Measurements from ENCODE around the gene COQ10B.

COQ10B gene

GRCh38 chr2:197437380-197437779 lies 16.0 kb upstream of the COQ10B start:
- Histone ChIP-seq H2AFZ (ENCODE audit: low read depth, low read length) (no peak overlapping the region), H3K4me3 (ENCODE audit: insufficient read depth in 1 of 2, low read depth in 1 of 2, low read length in 2 of 2) (no peak overlapping the region), H3K4me2 (ENCODE audit: low read length, poor library complexity, severe bottlenecking) (no peak overlapping the region), H3K23ac (ENCODE audit: low read length in 2 of 2) (no peak overlapping the region), H2BK120ac (ENCODE audit: low read depth, low read length) (no peak overlapping the region), H2BK5ac (ENCODE audit: low read depth, low read length, poor library complexity, severe bottlenecking) (no peak overlapping the region), H3K36me3 (ENCODE audit: control insufficient read depth in 1 of 2, insufficient read depth in 2 of 2, low read depth in 1 of 2, low read length in 2 of 2) (no peaks in the 10 kb centered on the region), H3K4ac (ENCODE audit: low read depth in 1 of 2, low read length in 2 of 2) (no peak overlapping the region), H4K8ac (ENCODE audit: low read length) (no peak overlapping the region), H3K4me1 (ENCODE audit: control insufficient read depth, insufficient read depth, low read depth, low read length) (peaks cover 6% of the 10 kb centered on the region), H3K79me1 (replicated peaks; ENCODE audit: low read length, poor library complexity, severe bottlenecking) (peaks cover 11% of the 10 kb centered on the region), H2BK15ac (ENCODE audit: low read depth, poor library complexity, severe bottlenecking) (no peak overlapping the region), H3K27me3 (ENCODE audit: control insufficient read depth in 1 of 2, insufficient read depth in 1 of 2, low read length in 2 of 2) (no peaks in the 10 kb centered on the region), H3K18ac (ENCODE audit: low read depth in 1 of 2, low read length in 2 of 2) (no peak overlapping the region), H3K9me3 (ENCODE audit: control insufficient read depth, low read length) (no peaks in the 10 kb centered on the region), H3K9ac (ENCODE audit: low read length) (no peak overlapping the region), H3K14ac (ENCODE audit: low read length in 2 of 2) (no peak overlapping the region), H2AK5ac (ENCODE audit: low read length, severe bottlenecking) (no peak overlapping the region), H4K91ac (ENCODE audit: low read length) (no peak overlapping the region), H2BK12ac (ENCODE audit: low read length in 2 of 2) (no peak overlapping the region), H3K27ac (ENCODE audit: low read length, poor library complexity, severe bottlenecking) (no peak overlapping the region)
- 98% methylated on average over 2 of the region's 2 CpGs for WGBS
- no peak for DNase-seq

DNA sequence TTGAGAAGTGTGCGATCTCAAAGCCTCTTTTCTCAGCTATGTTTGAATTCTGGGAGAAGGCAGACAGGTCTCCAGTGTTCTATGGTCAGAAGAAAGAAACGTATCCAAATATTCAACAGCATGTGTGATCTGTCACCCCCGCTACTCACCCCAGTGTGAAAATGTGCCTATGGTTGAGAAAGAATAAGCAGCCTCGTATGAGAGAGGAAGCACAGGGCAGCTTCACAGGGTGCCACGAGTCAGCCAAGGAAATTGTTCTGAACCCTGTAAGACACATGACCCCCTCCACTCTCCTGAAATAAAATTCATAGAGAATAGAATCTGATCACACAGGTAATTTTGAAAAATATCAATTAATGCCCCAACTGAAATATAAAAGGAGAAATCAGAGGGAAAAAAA lies 10.5 kb upstream of the COQ10B start:
- 71% methylated on average over 5 of the region's 5 CpGs for WGBS
- Histone ChIP-seq H2BK5ac (ENCODE audit: low read depth, low read length, poor library complexity, severe bottlenecking) (no peak overlapping the region), H3K9me3 (ENCODE audit: control insufficient read depth, low read length) (no peaks in the 10 kb centered on the region), H3K23ac (ENCODE audit: low read length in 2 of 2) (no peak overlapping the region), H4K8ac (ENCODE audit: low read length) (peak overlapping the region; percentile 88), H3K4ac (ENCODE audit: low read depth in 1 of 2, low read length in 2 of 2) (no peak overlapping the region), H2BK120ac (ENCODE audit: low read depth, low read length) (peak overlapping the region; percentile 19), H3K4me2 (ENCODE audit: low read length, poor library complexity, severe bottlenecking) (no peak overlapping the region), H2AK5ac (ENCODE audit: low read length, severe bottlenecking) (no peak overlapping the region), H3K9ac (ENCODE audit: low read length) (no peak overlapping the region), H3K14ac (ENCODE audit: low read length in 2 of 2) (no peak overlapping the region), H3K79me1 (replicated peaks; ENCODE audit: low read length, poor library complexity, severe bottlenecking) (no peaks in the 10 kb centered on the region), H3K4me1 (ENCODE audit: control insufficient read depth, insufficient read depth, low read depth, low read length) (no peaks in the 10 kb centered on the region), H2BK15ac (ENCODE audit: low read depth, poor library complexity, severe bottlenecking) (no peak overlapping the region), H4K91ac (ENCODE audit: low read length) (no peak overlapping the region), H3K36me3 (ENCODE audit: control insufficient read depth in 1 of 2, insufficient read depth in 2 of 2, low read depth in 1 of 2, low read length in 2 of 2) (no peaks in the 10 kb centered on the region), H3K27me3 (ENCODE audit: control insufficient read depth in 1 of 2, insufficient read depth in 1 of 2, low read length in 2 of 2) (no peaks in the 10 kb centered on the region), H3K4me3 (ENCODE audit: insufficient read depth in 1 of 2, low read depth in 1 of 2, low read length in 2 of 2) (no peak overlapping the region), H2BK12ac (ENCODE audit: low read length in 2 of 2) (peak overlapping the region in 1 of 2 experiments; percentile 77), H2AFZ (ENCODE audit: low read depth, low read length) (no peak overlapping the region), H3K18ac (ENCODE audit: low read depth in 1 of 2, low read length in 2 of 2) (no peak overlapping the region), H3K27ac (ENCODE audit: low read length, poor library complexity, severe bottlenecking) (no peak overlapping the region)
- DNase-seq = no peak

DNA sequence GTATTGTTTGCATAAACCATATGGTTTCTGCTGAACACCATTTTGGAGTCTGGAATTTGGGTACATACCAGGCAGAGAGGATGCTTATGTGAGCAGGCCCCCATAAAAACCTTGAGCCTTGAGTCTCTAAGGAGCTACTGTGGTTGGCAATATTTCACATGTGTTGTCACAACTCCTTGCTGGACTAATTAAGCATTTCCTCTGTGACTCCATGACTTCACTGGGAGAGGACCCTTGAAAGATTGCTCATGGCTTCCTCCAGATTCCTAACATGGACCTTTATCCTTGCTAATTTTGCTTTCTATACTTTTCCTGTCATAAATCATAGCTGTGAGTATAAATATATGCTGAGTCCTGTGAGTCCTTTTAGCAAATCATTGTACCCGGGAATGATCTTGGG lies 7.6 kb upstream of the COQ10B start:
- Histone ChIP-seq H2BK12ac (ENCODE audit: low read length in 2 of 2) (peak overlapping the region in 1 of 2 experiments; percentile 25), H3K4me3 (ENCODE audit: insufficient read depth in 1 of 2, low read depth in 1 of 2, low read length in 2 of 2) (no peak overlapping the region), H3K9me3 (ENCODE audit: control insufficient read depth, low read length) (no peaks in the 10 kb centered on the region), H2AFZ (ENCODE audit: low read depth, low read length) (peak overlapping the region; percentile 3), H2BK5ac (ENCODE audit: low read depth, low read length, poor library complexity, severe bottlenecking) (no peak overlapping the region), H3K4ac (ENCODE audit: low read depth in 1 of 2, low read length in 2 of 2) (peak overlapping the region in 1 of 2 experiments; percentile 10), H2BK15ac (ENCODE audit: low read depth, poor library complexity, severe bottlenecking) (no peak overlapping the region), H3K27me3 (ENCODE audit: control insufficient read depth in 1 of 2, insufficient read depth in 1 of 2, low read length in 2 of 2) (no peaks in the 10 kb centered on the region), H3K4me1 (ENCODE audit: control insufficient read depth, insufficient read depth, low read depth, low read length) (no peaks in the 10 kb centered on the region), H2BK120ac (ENCODE audit: low read depth, low read length) (peak overlapping the region; percentile 45), H4K91ac (ENCODE audit: low read length) (no peak overlapping the region), H2AK5ac (ENCODE audit: low read length, severe bottlenecking) (no peak overlapping the region), H3K4me2 (ENCODE audit: low read length, poor library complexity, severe bottlenecking) (no peak overlapping the region), H3K9ac (ENCODE audit: low read length) (no peak overlapping the region), H3K79me1 (replicated peaks; ENCODE audit: low read length, poor library complexity, severe bottlenecking) (peaks cover 2% of the 10 kb centered on the region), H3K14ac (ENCODE audit: low read length in 2 of 2) (no peak overlapping the region), H3K23ac (ENCODE audit: low read length in 2 of 2) (no peak overlapping the region), H4K8ac (ENCODE audit: low read length) (no peak overlapping the region), H3K36me3 (ENCODE audit: control insufficient read depth in 1 of 2, insufficient read depth in 2 of 2, low read depth in 1 of 2, low read length in 2 of 2) (no peaks in the 10 kb centered on the region), H3K27ac (ENCODE audit: low read length, poor library complexity, severe bottlenecking) (no peak overlapping the region), H3K18ac (ENCODE audit: low read depth in 1 of 2, low read length in 2 of 2) (no peak overlapping the region)
- peak; percentile 63 for DNase-seq
- whole genome bisulfite sequencing = 13% methylated on average over 1 of the region's 1 CpG

DNA sequence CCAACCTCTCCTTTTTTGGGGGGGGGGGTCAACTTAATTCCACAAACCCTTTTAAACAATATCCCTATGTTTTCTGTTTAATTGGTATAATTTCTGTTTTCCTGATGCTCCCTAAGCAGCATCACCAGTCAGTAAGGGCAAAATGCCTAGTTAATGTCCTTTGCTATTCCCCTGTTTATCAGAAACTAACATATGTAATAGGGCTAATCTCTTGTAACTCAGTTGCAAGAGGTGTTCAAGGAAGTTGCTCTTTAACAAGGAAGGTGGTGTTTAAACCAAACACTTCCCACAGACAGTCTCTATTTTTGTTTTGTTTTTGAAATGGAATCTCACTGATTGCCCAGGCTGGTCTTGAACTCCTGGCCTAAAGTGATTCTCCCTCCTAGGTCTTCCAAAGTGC lies 6.5 kb upstream of the COQ10B start:
- Histone ChIP-seq H3K9me3 (ENCODE audit: control insufficient read depth, low read length) (no peaks in the 10 kb centered on the region), H3K36me3 (ENCODE audit: control insufficient read depth in 1 of 2, insufficient read depth in 2 of 2, low read depth in 1 of 2, low read length in 2 of 2) (no peaks in the 10 kb centered on the region), H3K14ac (ENCODE audit: low read length in 2 of 2) (no peak overlapping the region), H4K91ac (ENCODE audit: low read length) (no peak overlapping the region), H3K79me1 (replicated peaks; ENCODE audit: low read length, poor library complexity, severe bottlenecking) (peaks cover 2% of the 10 kb centered on the region), H4K8ac (ENCODE audit: low read length) (no peak overlapping the region), H3K4ac (ENCODE audit: low read depth in 1 of 2, low read length in 2 of 2) (no peak overlapping the region), H3K4me3 (ENCODE audit: insufficient read depth in 1 of 2, low read depth in 1 of 2, low read length in 2 of 2) (no peak overlapping the region), H2BK15ac (ENCODE audit: low read depth, poor library complexity, severe bottlenecking) (no peak overlapping the region), H2AFZ (ENCODE audit: low read depth, low read length) (no peak overlapping the region), H3K4me2 (ENCODE audit: low read length, poor library complexity, severe bottlenecking) (no peak overlapping the region), H3K18ac (ENCODE audit: low read depth in 1 of 2, low read length in 2 of 2) (no peak overlapping the region), H2BK12ac (ENCODE audit: low read length in 2 of 2) (no peak overlapping the region), H3K9ac (ENCODE audit: low read length) (no peak overlapping the region), H3K23ac (ENCODE audit: low read length in 2 of 2) (no peak overlapping the region), H2BK5ac (ENCODE audit: low read depth, low read length, poor library complexity, severe bottlenecking) (no peak overlapping the region), H2AK5ac (ENCODE audit: low read length, severe bottlenecking) (no peak overlapping the region), H3K27me3 (ENCODE audit: control insufficient read depth in 1 of 2, insufficient read depth in 1 of 2, low read length in 2 of 2) (no peaks in the 10 kb centered on the region), H3K27ac (ENCODE audit: low read length, poor library complexity, severe bottlenecking) (no peak overlapping the region), H3K4me1 (ENCODE audit: control insufficient read depth, insufficient read depth, low read depth, low read length) (no peaks in the 10 kb centered on the region), H2BK120ac (ENCODE audit: low read depth, low read length) (no peak overlapping the region)
- DNase-seq = no peak
